Fibroblast of lung (primary cell): ENCODE measurements around the gene ARL15.

ENCODE experiments used
- CTCF ChIP-seq, 2 donors: IDR thresholded peaks in 1 of 2; conservative IDR thresholded peaks in 1 of 2; 1 replicate in 1 of 2; 2 replicates in 1 of 2; pipeline ENCODE4 v1.5.1; 2011 to 2012; ENCODE audit warnings: low read length in 2 of 2, control low read depth in 1 of 2, inconsistent platforms in 1 of 2, low read depth in 1 of 2, mild to moderate bottlenecking in 1 of 2
- EZH2 ChIP-seq: IDR thresholded peaks from 2 replicates; pipeline ENCODE4 v1.5.1; 2012; ENCODE audit warnings: low read length, control low read depth, mild to moderate bottlenecking; ENCODE audit errors: missing control alignments

DNA sequence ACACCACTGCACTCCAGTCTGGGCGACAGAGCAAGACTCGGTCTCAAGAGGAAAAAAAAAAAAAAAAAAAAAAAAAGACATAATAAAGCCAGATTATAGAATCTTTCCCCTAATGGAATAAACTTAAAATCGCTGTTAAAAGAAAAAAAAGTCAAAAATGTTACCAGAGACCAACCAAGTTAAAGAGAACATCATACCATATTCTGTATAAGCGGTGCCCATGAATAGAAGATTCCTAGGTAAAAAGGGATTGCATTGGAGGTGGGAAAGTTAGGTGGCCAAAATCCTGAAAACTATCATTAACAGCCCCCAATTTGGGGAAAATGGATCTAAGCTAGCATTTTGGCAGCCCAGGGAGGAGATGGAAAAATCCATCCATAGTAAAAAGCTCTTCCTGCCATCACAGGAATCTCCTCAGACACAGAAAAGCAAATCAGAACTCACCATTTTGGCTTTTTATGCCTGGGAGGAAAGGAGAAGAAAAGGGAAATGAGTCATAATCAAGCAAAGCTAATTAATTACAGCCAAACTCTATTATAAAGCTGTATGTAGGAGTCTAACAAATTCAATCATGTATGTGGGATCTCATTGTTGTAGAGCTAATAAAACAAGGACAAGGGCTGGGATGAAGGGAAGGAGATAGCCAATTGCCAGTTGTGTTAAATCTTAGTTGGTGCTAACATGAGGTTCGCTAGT is 363.8 kb downstream of the ARL15 start:
- TF ChIP-seq CTCF (conservative IDR thresholded peaks at IDR 0.05 in 1 of 2, IDR thresholded peaks at IDR 0.05 in 1 of 2; ENCODE audit: low read depth in 1 of 2, low read length in 2 of 2) (no peak), EZH2 (no peak)
